ENCODE measurements around the gene CYP27B1.
A peak's percentile ranks its signal among the peaks of the same experiment; 100 is the strongest.

The CYP27B1 gene

GRCh38 chr12:57783466-57783801 lies 16.6 kb upstream of the CYP27B1 start:
- peak overlapping the region; percentile 85 for H3K4me3 ChIP-seq (ENCODE audit: low read length)
- TF ChIP-seq CTCF (conservative IDR thresholded peaks at IDR 0.05; ENCODE audit: low read depth, low read length), result no peak
- no peak for DNase-seq (ENCODE audit: low read depth)

GRCh38 chr12:57782608-57783465 lies 16.0 kb upstream of the CYP27B1 start, which contains the start of gene TSFM:
TSFM (plus strand) TSS chr12:57782787; CDS start chr12:57782802, 15 bp downstream.
- DNase-seq (ENCODE audit: low read depth), result peak; percentile 77
- H3K4me3 ChIP-seq (ENCODE audit: low read length), result peak within 1 kb of the TSS; percentile 85
- peak; percentile 92 for TF ChIP-seq CTCF (conservative IDR thresholded peaks at IDR 0.05; ENCODE audit: low read depth, low read length)

GRCh38 chr12:57782243-57782607 lies 15.3 kb upstream of the CYP27B1 start:
- no peak for TF ChIP-seq CTCF (conservative IDR thresholded peaks at IDR 0.05; ENCODE audit: low read depth, low read length)
- no peak overlapping the region for H3K4me3 ChIP-seq (ENCODE audit: low read length)
- no peak for DNase-seq (ENCODE audit: low read depth)

- no peak overlapping the region for H3K4me3 ChIP-seq (ENCODE audit: low read length)
- DNase-seq (ENCODE audit: low read depth), result no peak
- TF ChIP-seq CTCF (conservative IDR thresholded peaks at IDR 0.05; ENCODE audit: low read depth, low read length), result no peak
These were observed 14.9 kb upstream of the CYP27B1 start for GRCh38 chr12:57781801-57782200.

- no peak overlapping the region for H3K4me3 ChIP-seq (ENCODE audit: low read length)
- no peak for TF ChIP-seq CTCF (conservative IDR thresholded peaks at IDR 0.05; ENCODE audit: low read depth, low read length)
- no peak for DNase-seq (ENCODE audit: low read depth)
These were observed 14.4 kb upstream of the CYP27B1 start for GRCh38 chr12:57781244-57781643.

GRCh38 chr12:57780284-57780897 lies 13.5 kb upstream of the CYP27B1 start:
- DNase-seq (ENCODE audit: low read depth), result no peak
- no peak overlapping the region for H3K4me3 ChIP-seq (ENCODE audit: low read length)
- no peak for TF ChIP-seq CTCF (conservative IDR thresholded peaks at IDR 0.05; ENCODE audit: low read depth, low read length)

GRCh38 chr12:57779736-57780135 lies 12.9 kb upstream of the CYP27B1 start:
- no peak for TF ChIP-seq CTCF (conservative IDR thresholded peaks at IDR 0.05; ENCODE audit: low read depth, low read length)
- no peak for DNase-seq (ENCODE audit: low read depth)
- H3K4me3 ChIP-seq (ENCODE audit: low read length), result no peak overlapping the region
